A549 (cell line): ENCODE data around the gene PRKCD. TPM values are rescaled to one million over a fixed set of nuclear protein-coding genes. Genes with fewer than 3 reads are reported as not detected.

Source experiments
- ATAC-seq, 2 experiments: fragments of 200-7000 bp in 1 of 2; fragments of >200 bp in 1 of 2; cut with Nextera tagmentation in 1 of 2; cut with Tn5 transposase in 1 of 2; 3 replicates each; pipeline versions ENCODE4 v1.8.0 to v1.9.1; 2018 to 2020; ENCODE audit warnings: mild to moderate bottlenecking in 1 of 2, moderate library complexity in 1 of 2
- CTCF ChIA-PET: fragments of 300-600 bp; sonication (Branson Sonifier 250); formaldehyde crosslinking; extraction: SDS; loops from one replicate; lab custom pipeline; 2021; ENCODE audit warnings: antibody characterized with exemption, inconsistent platforms; lab: Yijun Ruan, JAX
- POLR2A ChIA-PET: fragments of 350-600 bp; formaldehyde crosslinking; extraction: SDS; loops from one replicate; lab custom pipeline; 2021; ENCODE audit warnings: antibody characterized with exemption, inconsistent platforms; lab: Yijun Ruan, JAX
- DNase-seq, 2 experiments: peaks; one replicate each; pipeline versions ENCODE4 v3.0.0 to v3.0.0-alpha.2; 2011 to 2016; ENCODE audit warnings: low read depth in 1 of 2, low spot score in 1 of 2
- FAIRE-seq: peaks from 2 replicates; lab custom pipeline; 2011; peaks lifted over from hg19 to GRCh38; lab: Jason Lieb, UNC
- H3K27ac ChIP-seq, 2 experiments: fragments of >200 bp; sonication (Bioruptor Twin); formaldehyde crosslinking; 3 replicates each; pipeline ENCODE4 v1.5.1; 2016 to 2017
- H3K4me1 ChIP-seq: fragments of >200 bp; sonication (Bioruptor Twin); formaldehyde crosslinking; 3 replicates; pipeline ENCODE4 v1.6.1; 2016
- H3K4me2 ChIP-seq: fragments of >200 bp; sonication (Bioruptor Twin); formaldehyde crosslinking; 3 replicates; pipeline ENCODE4 v1.6.1; 2016
- H3K4me3 ChIP-seq: fragments of >200 bp; sonication (Bioruptor Twin); formaldehyde crosslinking; 3 replicates; pipeline ENCODE4 v1.5.1; 2016
- H3K9me3 ChIP-seq: fragments of >200 bp; sonication (Bioruptor Twin); formaldehyde crosslinking; 3 replicates; pipeline ENCODE4 v1.6.1; 2016
- CBX8 ChIP-seq: fragments of 200-600 bp; sonication (generic); IDR thresholded peaks from 2 replicates; pipeline ENCODE4 v1.6.1; 2016
- CEBPB ChIP-seq, 2 experiments: fragments of >200 bp in 1 of 2; sonication (Bioruptor Twin) in 1 of 2; formaldehyde crosslinking in 1 of 2; IDR thresholded peaks; 2 replicates each; pipeline ENCODE4 v1.6.1; 2012 to 2016
- E2F6 ChIP-seq: IDR thresholded peaks from 2 replicates; pipeline ENCODE4 v1.6.1; 2012; ENCODE audit warnings: low read depth, borderline replicate concordance
- ESRRA ChIP-seq: fragments of 150-350 bp; IDR thresholded peaks from 2 replicates; pipeline ENCODE4 v1.6.1; 2014; ENCODE audit warnings: mild to moderate bottlenecking, low read length, borderline replicate concordance
- FOSL2 ChIP-seq, 2 experiments: fragments of 450-650 bp in 1 of 2; fragments of >200 bp in 1 of 2; sonication (Bioruptor Twin) in 1 of 2; formaldehyde crosslinking; IDR thresholded peaks; 2 replicates each; pipeline versions ENCODE4 v1.5.0 to v1.6.1; 2016 to 2020; ENCODE audit warnings: mild to moderate bottlenecking in 1 of 2, moderate library complexity in 1 of 2
- HDAC2 ChIP-seq: fragments of 200-600 bp; sonication (generic); IDR thresholded peaks from 2 replicates; pipeline ENCODE4 v1.6.1; 2016
- JUN ChIP-seq, 2 experiments: fragments of >200 bp; sonication (Bioruptor Twin); formaldehyde crosslinking; IDR thresholded peaks; 2 replicates in 1 of 2; 3 replicates in 1 of 2; pipeline ENCODE4 v1.6.1; 2016 to 2017
- MAFK ChIP-seq: fragments of 450-650 bp; IDR thresholded peaks from 2 replicates; pipeline ENCODE4 v1.6.1; 2014; ENCODE audit not compliant: partially characterized antibody
- MAZ ChIP-seq: fragments of 150-350 bp; IDR thresholded peaks from 2 replicates; pipeline ENCODE4 v1.6.1; 2014; ENCODE audit warnings: antibody characterized with exemption, low read depth, low read length, borderline replicate concordance
- MYC ChIP-seq: IDR thresholded peaks from 2 replicates; pipeline ENCODE4 v1.6.1; 2012; ENCODE audit warnings: mild to moderate bottlenecking, inconsistent platforms, low read length, improper control_type of control experiment, borderline replicate concordance
- PBX3 ChIP-seq: IDR thresholded peaks from 2 replicates; pipeline ENCODE4 v1.6.1; 2012
- PHF8 ChIP-seq: fragments of 200-600 bp; sonication (generic); IDR thresholded peaks from 2 replicates; pipeline ENCODE4 v1.6.1; 2016; ENCODE audit warnings: low read depth, mild to moderate bottlenecking, antibody characterized with exemption, moderate library complexity, borderline replicate concordance
- REST ChIP-seq: fragments of 200-600 bp; sonication (generic); IDR thresholded peaks from 2 replicates; pipeline ENCODE4 v1.6.1; 2016; ENCODE audit warnings: antibody characterized with exemption, mild to moderate bottlenecking, moderate library complexity
- SREBF2 ChIP-seq: fragments of 450-650 bp; IDR thresholded peaks from 2 replicates; pipeline ENCODE4 v1.6.1; 2014; ENCODE audit warnings: mild to moderate bottlenecking, moderate library complexity
- TFCP2L1 ChIP-seq: fragments of 250-450 bp; sonication (Bioruptor Pico); IDR thresholded peaks from 2 replicates; pipeline ENCODE4 v1.5.0; 2021; ENCODE audit warnings: mild to moderate bottlenecking
- WGBS: methylation state at CpG from one replicate; pipeline ENCODE4 v1.1.6; 2017; ENCODE audit errors: missing lambda C conversion rate; 5-methylcytosine and 5-hydroxymethylcytosine counted together
- polyA plus RNA-seq, 4 experiments: library from polyadenylated mRNA; depleted of rRNA in 3 of 4; stranded (reverse); fragments of >200 nt; fragmentation: RNase III in 1 of 4; extraction: RNeasy Plus Mini Kit Qiagen cat#74134 plus additional on column Dnase treatment in 1 of 4; gene quantifications; 2 replicates in 3 of 4; 3 replicates in 1 of 4; pipeline ENCODE4 v1.2.3, GENCODE V29; 2011 to 2017
- TF ChIP-seq, protein P1 (sequence below): IDR thresholded peaks from 2 replicates; pipeline ENCODE4 v1.6.1; 2012
- TF ChIP-seq, protein P2 (sequence below): fragments of >200 bp; sonication (Bioruptor Twin); formaldehyde crosslinking; IDR thresholded peaks from 3 replicates; pipeline ENCODE4 v1.6.1; 2016

The PRKCD gene
- polyA plus RNA-seq, 2 of the 4 experiments (the other 2 are of a cell fraction): 10.1 to 18.3 TPM

GRCh38 chr3:53160061-53160659, 849 bp upstream of the PRKCD start:
- Histone ChIP-seq H3K4me3 (peak overlapping the region; percentile 100), H3K4me1 (peaks cover 29% of the 10 kb centered on the region), H3K9me3 (no peaks in the 10 kb centered on the region), H3K27ac (peak overlapping the region; percentile 90 to 92), H3K4me2 (peak overlapping the region; percentile 85)
- DNase-seq: no peak
- WGBS: 39% methylated on average over 4 of the region's 4 CpGs
- FAIRE-seq: no peak
- CTCF ChIA-PET: interaction anchor here (0.9 to 3.2 kb wide), 6 partner anchors 14 to 46 kb away, joined by 3 to 14 read pairs (median 7); no protein-coding TSS in a partner anchor
- POLR2A ChIA-PET: interaction anchor here (0.6 to 1.4 kb wide), 5 partner anchors 23 to 59 kb away, joined by 3 to 4 read pairs (median 3); no protein-coding TSS in a partner anchor
- ATAC-seq: no peak
- TF ChIP-seq CEBPB (IDR thresholded peaks at IDR 0.05): no peak
- TF ChIP-seq E2F6: no peak
- TF ChIP-seq MAZ: no peak

DNA sequence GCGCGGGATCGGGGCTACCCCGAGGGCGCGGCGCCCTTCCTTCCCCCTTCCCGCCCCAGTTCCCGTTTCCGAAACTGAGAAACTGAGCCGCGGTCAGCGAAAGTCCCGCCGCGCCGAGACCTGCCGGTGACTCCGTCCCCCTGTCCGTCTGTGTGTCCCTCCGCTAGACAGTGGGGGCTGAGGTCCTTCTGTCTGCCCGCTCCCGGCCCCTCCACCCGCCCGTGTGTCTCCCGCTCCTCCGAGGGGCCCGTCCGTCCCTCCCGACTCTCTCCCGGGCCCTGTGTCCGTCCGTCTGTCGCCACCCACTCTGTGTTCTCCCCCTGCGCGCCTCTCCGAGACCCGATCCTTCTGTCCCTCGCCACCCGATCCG, 426 bp downstream of the PRKCD start:
- peak overlapping the region; percentile 100 for H3K4me3 ChIP-seq
- H3K9me3 ChIP-seq: no peaks in the 10 kb centered on the region
- ChIA-PET CTCF (interaction anchor here (0.8 to 1.8 kb wide), 3 partner anchors 25 to 45 kb away, joined by 3 to 9 read pairs (median 7); no protein-coding TSS in a partner anchor), POLR2A (interaction anchor here (1.4 kb wide), 1 partner anchor 33 kb away, joined by 4 read pairs; no protein-coding TSS in a partner anchor)
- ATAC-seq (peak in 1 of 2 experiments; percentile 12; a peak in 1 of 6 replicates), FAIRE-seq (no peak), DNase-seq (peak in 1 of 2 experiments; percentile 26)
- peak overlapping the region; percentile 85 for H3K4me2 ChIP-seq
- H3K4me1 ChIP-seq: peaks cover 29% of the 10 kb centered on the region
- 0% methylated on average over 4 of the region's 41 CpGs for WGBS
- TF ChIP-seq PHF8 (no peak), PBX3 (no peak), MAFK (no peak), MYC (no peak), CBX8 (no peak), ESRRA (no peak), FOSL2 (IDR thresholded peaks at IDR 0.05) (no peak), FOSL2 (CRISPR knock-in tag; IDR thresholded peaks at IDR 0.05) (no peak), SREBF2 (no peak), HDAC2 (no peak)
- H3K27ac ChIP-seq: peak overlapping the region; percentile 90 to 92

- TF ChIP-seq REST: no peak
- TF ChIP-seq, protein P1, sequence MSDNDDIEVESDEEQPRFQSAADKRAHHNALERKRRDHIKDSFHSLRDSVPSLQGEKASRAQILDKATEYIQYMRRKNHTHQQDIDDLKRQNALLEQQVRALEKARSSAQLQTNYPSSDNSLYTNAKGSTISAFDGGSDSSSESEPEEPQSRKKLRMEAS: no peak
- TF ChIP-seq JUN (IDR thresholded peaks at IDR 0.05): no peak
- TF ChIP-seq, protein P2, sequence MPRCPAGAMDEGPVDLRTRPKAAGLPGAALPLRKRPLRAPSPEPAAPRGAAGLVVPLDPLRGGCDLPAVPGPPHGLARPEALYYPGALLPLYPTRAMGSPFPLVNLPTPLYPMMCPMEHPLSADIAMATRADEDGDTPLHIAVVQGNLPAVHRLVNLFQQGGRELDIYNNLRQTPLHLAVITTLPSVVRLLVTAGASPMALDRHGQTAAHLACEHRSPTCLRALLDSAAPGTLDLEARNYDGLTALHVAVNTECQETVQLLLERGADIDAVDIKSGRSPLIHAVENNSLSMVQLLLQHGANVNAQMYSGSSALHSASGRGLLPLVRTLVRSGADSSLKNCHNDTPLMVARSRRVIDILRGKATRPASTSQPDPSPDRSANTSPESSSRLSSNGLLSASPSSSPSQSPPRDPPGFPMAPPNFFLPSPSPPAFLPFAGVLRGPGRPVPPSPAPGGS: no peak
- TF ChIP-seq TFCP2L1 (CRISPR knock-in tag): no peak
- TF ChIP-seq HDAC2: no peak
- Histone ChIP-seq H3K27ac (peak overlapping the region; percentile 90 to 92), H3K4me2 (peak overlapping the region; percentile 85), H3K4me1 (peaks cover 29% of the 10 kb centered on the region), H3K4me3 (peak overlapping the region; percentile 100), H3K9me3 (no peaks in the 10 kb centered on the region)
- POLR2A ChIA-PET: no interaction called here
- 27% methylated on average over 15 of the region's 49 CpGs for WGBS
- no peak for FAIRE-seq
- CTCF ChIA-PET: interaction anchor here (0.6 kb wide), 1 partner anchor 129 kb away, joined by 3 read pairs; no protein-coding TSS in a partner anchor
- DNase-seq: peak; percentile 16 to 33
- ATAC-seq: peak in 1 of 2 experiments; percentile 12; a peak in 2 of 6 replicates
These were observed 1.0 kb downstream of the PRKCD start for GRCh38 chr3:53161820-53162671.
